ENCODE results near the gene LRTM1.

LRTM1 gene

DNA sequence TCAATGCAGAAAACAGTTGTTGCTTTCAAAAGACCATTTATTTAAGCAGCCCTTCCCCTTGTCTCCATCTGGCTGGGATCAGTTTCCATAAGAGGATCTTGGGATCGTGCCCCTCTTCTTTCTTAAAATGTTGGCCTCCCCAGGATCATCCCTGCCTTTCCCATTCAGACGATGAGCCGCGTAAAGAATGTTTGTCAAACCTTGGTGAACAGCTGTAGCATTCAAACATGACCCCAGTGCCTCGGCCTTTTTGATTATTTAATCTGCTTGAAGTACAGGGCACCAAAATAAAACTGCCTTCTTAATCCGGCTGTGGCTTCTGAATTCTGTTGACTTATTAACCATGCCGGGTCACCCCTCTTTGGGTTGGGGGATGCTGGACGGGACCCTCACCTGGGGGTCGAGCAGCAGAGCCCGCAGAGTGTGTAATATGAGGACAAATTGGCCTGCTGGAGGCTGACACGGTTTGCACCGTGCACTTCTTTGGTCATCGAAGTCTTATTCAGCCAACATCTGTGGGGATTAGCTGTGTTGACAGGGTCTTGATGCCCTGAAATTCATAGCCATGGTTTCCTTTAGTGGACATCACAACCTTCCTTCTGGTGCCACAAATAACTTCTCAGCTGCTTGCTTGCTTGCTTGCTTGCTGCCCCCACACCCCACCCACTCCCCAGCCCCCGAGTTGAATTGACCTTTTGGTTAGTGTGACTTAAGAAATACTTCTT is at the start of gene LRTM1:
LRTM1 (minus strand) TSS at position 14 of the 725 bp plus-strand sequence. CDS start 148 bp downstream, outside the sequence.
- DNase-seq = no peak

GRCh38 chr3:54977439-54977838 is 49.6 kb upstream of the LRTM1 start:
- DNase-seq = no peak

DNA sequence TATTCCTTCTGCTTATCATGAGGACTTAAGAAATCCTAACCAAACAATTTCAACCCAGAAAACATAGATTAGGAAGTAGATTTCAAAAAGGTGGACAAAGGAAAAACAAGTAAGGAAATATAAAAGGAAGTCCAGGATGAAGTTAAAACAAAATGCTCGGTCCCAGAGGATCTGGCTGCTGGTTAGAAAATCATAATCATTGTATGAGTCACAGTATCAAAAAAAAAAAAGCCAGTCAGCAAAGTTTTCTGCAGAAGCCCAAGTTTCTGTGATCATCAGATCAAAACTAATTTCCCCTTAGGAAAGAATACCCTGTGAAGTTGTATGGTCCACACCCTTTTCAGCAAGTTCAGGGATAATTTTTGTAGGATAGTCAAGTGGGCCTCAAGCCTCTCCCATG is 43.0 kb upstream of the LRTM1 start:
- DNase-seq = no peak

DNA sequence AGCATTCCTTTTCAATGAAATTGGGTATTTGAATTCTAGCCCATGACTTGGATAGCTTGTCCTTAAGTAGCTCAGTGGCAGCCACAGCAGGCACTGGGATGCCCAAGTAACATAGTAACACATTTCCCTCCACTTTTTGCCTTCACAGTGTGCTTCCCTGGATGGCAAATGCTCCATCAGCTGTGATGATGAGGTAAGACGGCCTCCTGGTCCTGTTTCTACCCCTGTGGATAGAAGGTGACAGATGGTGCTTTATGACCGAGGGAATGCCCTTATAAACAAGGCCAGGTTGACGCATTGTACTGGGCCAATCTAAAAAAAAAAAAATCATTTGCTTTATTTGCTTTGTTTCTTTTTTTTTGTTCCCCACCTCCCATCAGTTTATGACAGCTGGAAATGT is 41.8 kb upstream of the LRTM1 start:
- DNase-seq = no peak

GRCh38 chr3:54968546-54969172 is 40.8 kb upstream of the LRTM1 start:
- DNase-seq = no peak

GRCh38 chr3:54967731-54968161 is 39.9 kb upstream of the LRTM1 start:
- DNase-seq = no peak

DNA sequence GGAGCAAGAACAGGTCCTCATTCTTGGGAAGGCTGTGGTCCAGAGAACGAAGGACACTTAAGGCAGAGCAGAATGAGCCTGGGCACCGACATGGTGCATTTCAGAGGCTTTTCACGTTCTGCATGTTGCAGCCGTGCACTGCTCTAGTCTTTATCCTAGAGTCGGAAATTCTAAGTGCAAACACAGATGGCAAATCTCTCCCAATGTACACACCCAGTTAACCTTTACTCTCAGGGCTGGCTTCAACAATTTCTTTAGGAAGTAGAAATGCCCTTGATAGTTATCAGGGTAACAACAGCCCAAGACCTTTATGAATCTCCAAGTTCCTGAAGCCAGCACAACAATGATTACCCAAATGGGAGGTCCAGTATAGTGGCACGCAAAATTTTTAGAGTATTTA is 39.1 kb upstream of the LRTM1 start:
- no peak for DNase-seq

DNA sequence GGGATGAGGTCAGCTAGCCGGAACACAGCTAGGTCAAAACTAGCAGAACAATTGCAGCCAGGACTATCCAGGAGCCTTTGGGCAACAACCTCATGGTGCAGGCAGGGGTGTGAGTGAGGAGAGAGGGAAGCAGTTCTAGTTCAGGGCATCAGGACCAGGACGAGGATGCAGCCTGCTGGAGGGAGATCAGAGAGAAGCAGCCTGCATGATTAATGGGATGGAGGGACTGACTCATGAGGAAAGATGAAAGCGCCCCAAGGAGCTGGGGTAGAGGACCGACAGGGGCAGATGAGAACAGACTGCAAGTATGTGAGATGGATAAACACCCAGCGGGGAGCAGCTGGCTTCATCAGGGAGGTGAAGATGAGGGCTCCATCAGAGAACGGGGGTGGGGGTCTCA is 37.9 kb upstream of the LRTM1 start:
- DNase-seq = no peak

GRCh38 chr3:54964081-54964480 is 36.2 kb upstream of the LRTM1 start:
- no peak for DNase-seq

GRCh38 chr3:54963641-54964040 is 35.8 kb upstream of the LRTM1 start:
- DNase-seq = no peak

DNA sequence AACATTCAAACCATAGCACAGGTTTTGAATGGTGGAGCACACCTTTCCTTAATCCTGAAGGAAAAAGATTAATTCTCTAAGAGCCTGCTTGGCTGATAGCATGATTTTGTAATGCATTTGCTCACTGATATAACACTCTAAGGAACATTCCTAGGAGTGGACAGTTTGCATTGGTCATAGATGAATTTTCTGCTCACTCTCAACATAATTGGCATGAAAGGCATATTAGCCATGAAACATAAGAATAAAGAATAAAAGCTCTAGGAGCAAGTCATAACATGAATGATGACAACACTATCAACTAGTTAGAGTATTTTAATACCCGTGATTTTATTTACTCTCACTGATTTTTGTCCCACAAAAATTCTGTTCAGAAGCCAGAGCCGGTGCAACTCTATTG is 34.3 kb upstream of the LRTM1 start:
- no peak for DNase-seq

- no peak for DNase-seq
Observed at GRCh38 chr3:54960701-54961100, 32.8 kb upstream of the LRTM1 start.

GRCh38 chr3:54960082-54960481 is 32.2 kb upstream of the LRTM1 start:
- no peak for DNase-seq

DNA sequence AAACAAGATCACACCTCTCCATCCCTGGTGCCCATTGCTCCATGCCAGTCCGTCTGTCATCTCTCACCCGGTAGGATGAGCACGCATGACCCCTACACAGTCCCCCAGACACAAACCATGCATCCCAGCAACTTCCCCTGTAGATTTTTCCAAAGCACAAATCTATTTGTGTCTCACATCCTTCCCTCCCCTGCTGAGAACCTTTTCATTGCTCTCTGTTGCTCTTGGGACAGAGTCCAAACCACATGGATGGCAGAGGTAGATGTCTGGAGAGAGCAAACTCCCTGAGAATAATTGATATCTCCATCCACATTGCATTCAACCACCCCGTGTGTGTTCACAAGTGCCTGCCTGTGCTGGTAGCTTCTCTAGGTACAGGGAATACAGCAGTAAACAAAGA is 29.9 kb upstream of the LRTM1 start:
- DNase-seq = no peak

DNA sequence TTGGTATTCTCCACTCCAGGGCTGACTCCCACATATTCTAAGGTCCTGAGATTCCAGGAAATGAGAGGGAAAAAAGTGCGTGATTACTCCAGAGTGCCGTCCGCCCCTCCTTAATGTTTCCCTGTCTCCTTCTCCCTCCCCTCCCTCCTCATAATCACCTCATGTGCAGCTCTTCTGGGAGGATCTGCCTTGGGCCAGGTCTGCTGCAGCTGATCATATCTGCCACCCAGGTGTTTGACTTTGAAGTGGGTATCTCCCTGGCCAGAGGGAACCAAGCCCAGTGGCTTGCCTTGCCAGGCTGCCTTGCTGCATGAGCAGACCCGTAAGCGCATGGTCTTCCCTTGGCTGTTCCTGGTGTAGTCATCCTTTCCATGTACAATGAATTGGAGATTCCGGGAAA is 28.1 kb upstream of the LRTM1 start:
- no peak for DNase-seq

GRCh38 chr3:54955496-54955895 is 27.6 kb upstream of the LRTM1 start:
- DNase-seq = no peak

- DNase-seq = no peak
Observed at GRCh38 chr3:54954521-54954920, 26.7 kb upstream of the LRTM1 start.

GRCh38 chr3:54954022-54954421 is 26.2 kb upstream of the LRTM1 start:
- no peak for DNase-seq

- DNase-seq = no peak
Observed at GRCh38 chr3:54951405-54951804, 23.5 kb upstream of the LRTM1 start.

DNA sequence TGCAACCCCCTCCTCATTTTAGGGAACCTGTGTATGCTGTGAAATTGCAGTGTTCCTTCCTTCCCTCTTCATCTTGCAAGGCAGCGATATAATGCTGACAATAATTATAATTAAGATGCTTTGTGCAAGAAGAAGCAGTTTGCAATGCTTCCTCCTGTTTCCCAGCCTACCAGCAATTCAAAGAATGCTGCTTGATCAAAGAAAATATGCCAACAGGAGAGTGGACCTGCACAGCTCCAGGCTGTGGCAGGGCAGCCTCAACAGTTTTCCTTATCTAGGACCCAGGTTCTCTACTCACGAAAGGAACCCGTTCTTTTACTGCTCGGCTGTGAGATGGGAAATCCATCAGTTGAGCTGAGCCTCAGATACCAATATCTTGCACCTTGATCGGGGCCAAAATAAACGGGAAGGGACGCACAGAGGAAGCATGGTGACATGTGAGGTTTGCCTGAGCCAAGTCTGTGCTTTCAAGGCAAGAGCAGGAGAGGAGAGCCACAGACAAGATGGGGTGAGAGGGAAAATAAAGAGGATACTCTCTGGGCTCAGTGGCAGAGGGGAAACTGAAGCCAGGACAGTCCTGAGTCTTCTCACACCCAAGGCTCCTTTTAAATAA is 22.6 kb upstream of the LRTM1 start:
- DNase-seq = no peak

GRCh38 chr3:54949491-54950044 is 21.7 kb upstream of the LRTM1 start:
- no peak for DNase-seq

DNA sequence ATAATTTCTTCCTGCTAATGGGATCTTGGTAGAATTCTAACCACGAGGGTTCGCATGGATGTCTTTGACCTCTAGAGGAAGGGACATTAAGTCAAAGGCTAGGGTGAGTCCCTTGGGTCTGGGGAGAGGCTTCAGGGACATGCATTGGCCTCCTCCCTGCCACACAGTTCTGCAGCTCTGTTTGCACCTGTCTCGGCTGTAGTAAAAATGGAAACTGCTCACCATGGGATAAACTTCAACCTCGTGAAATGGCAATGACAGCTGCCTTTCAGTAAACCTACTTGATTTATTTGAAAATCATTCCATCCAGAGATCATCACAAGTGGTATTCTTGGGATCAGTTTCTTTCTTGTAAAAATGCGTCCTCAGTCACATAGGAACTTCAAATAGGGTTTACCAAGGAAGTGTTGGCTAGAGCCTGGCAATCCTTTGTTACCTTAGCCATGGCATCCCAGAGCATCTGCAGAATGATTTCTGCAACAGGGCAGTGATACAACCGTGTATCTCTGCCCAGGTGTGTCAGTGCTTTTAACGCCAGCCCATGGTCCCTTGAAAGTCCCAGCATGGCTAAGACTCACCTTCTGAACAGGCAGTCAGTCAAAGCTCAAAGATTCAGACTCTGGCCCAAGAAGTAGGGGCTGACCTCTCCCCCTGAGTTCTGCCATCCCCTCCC is 14.0 kb upstream of the LRTM1 start:
- no peak for DNase-seq

GRCh38 chr3:54940971-54941370 is 13.1 kb upstream of the LRTM1 start:
- no peak for DNase-seq
